ENCODE measurements around the gene HOXA3. TPM values are rescaled to one million over a fixed set of nuclear protein-coding genes. Genes with fewer than 3 reads are reported as not detected.

The HOXA3 gene
- total and polyA plus RNA-seq, 7 donors: 3.9 to 20.8 (median 10.3) TPM

DNA sequence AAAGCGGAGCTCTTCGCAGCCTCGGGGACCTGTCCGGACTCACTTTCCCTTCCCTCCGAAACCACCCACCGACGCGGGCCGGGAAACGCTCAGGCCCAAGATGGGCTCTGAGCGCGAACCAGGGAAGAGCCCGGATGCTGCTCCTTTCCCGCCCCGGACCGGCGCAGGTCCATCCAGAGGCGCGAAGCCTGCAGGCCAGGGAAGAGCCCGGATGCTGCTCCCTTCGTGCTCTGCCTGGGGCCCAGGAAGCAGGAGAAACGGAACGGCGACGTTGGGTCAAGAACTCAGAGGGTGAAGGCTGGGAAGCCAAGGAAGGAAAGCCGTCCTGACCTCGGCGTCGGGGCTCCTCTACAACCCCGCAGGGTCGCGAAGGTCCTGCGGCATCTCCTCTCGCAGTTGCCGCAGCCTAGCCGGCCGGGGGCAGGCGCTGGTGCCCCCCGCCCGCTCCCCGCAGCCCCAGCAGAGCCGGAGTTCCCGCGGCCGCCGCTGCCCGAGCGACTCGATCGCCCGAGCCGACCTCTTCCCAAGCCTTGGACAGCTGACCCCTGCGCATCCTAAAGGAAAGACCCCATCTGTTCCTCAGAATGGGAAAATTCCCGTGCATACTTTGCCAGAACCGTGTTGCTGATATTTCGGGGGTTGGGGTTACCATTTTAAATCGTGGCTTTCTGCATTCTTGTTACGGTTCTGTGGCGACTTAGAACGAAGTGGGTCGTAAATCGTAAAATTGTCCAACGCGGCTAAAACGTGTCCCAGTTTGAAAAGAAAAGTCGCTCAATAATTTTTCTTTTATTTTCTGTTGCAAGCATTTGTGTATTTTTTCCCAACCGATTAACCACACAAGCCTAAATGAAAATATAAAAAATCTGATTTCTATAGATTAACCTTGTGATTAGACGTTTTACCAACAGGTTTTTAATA lies 64.1 kb downstream of the HOXA3 start:
- no peak for DNase-seq
- peaks cover 6 to 31% (median 15%) of the 10 kb centered on the region in 3 donors for H3K27me3 ChIP-seq
- 36 to 82% methylated on average over 68 of the region's 68 CpGs for WGBS, 2 donors
- intact Hi-C loops (cut with DNase I): no loop called here
- TF ChIP-seq, protein P1, sequence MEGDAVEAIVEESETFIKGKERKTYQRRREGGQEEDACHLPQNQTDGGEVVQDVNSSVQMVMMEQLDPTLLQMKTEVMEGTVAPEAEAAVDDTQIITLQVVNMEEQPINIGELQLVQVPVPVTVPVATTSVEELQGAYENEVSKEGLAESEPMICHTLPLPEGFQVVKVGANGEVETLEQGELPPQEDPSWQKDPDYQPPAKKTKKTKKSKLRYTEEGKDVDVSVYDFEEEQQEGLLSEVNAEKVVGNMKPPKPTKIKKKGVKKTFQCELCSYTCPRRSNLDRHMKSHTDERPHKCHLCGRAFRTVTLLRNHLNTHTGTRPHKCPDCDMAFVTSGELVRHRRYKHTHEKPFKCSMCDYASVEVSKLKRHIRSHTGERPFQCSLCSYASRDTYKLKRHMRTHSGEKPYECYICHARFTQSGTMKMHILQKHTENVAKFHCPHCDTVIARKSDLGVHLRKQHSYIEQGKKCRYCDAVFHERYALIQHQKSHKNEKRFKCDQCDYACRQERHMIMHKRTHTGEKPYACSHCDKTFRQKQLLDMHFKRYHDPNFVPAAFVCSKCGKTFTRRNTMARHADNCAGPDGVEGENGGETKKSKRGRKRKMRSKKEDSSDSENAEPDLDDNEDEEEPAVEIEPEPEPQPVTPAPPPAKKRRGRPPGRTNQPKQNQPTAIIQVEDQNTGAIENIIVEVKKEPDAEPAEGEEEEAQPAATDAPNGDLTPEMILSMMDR (IDR thresholded peaks at IDR 0.05): no peak
- no peak for TF ChIP-seq POLR2AphosphoS5 (IDR thresholded peaks at IDR 0.05)
- no peak for TF ChIP-seq POLR2A (IDR thresholded peaks at IDR 0.05)
- no peak for TF ChIP-seq EP300 (IDR thresholded peaks at IDR 0.05)
- no peak overlapping the region for H3K27ac ChIP-seq
- H3K9me3 ChIP-seq: peaks cover 0 to 4% (median 0%) of the 10 kb centered on the region in 4 donors
- peaks cover 0 to 5% (median 0%) of the 10 kb centered on the region in 4 donors for H3K4me1 ChIP-seq
- H3K36me3 ChIP-seq: no peaks in the 10 kb centered on the region
- H3K4me3 ChIP-seq: peak overlapping the region in 1 of 4 donors; percentile 0

DNA sequence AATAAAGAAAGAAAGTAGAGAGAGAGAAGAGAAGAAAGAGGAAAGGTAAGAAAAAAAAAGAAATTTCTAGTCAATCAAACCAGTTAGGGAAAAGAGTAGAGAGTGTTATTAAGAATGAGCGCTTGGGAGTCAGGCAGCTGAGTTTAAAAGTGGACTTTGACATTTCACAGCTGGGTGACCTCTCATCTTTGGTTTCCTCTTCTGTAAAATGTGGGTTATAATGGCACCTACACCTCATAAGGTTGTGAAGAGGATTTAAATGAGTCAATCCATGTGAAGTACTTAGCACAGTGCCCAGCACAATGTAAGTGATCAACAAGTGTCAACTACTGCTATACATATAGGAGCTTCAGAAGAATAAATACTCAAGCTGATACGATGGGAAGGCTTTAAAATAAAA lies 68.7 kb downstream of the HOXA3 start:
- Histone ChIP-seq H3K36me3 (no peaks in the 10 kb centered on the region), H3K27ac (no peak overlapping the region), H3K4me3 (no peak overlapping the region), H3K4me1 (peaks cover 0 to 5% (median 0%) of the 10 kb centered on the region in 4 donors), H3K9me3 (no peaks in the 10 kb centered on the region), H3K27me3 (peaks cover 6 to 17% (median 10%) of the 10 kb centered on the region in 3 donors)
- no peak for DNase-seq
- 86 to 89% methylated on average over 2 of the region's 2 CpGs for WGBS, 2 donors
- intact Hi-C loops (cut with DNase I): no loop called here
- TF ChIP-seq POLR2A (IDR thresholded peaks at IDR 0.05): no peak
- TF ChIP-seq, protein P1 (IDR thresholded peaks at IDR 0.05): no peak
- no peak for TF ChIP-seq POLR2AphosphoS5 (IDR thresholded peaks at IDR 0.05)
- TF ChIP-seq EP300 (IDR thresholded peaks at IDR 0.05): no peak

DNA sequence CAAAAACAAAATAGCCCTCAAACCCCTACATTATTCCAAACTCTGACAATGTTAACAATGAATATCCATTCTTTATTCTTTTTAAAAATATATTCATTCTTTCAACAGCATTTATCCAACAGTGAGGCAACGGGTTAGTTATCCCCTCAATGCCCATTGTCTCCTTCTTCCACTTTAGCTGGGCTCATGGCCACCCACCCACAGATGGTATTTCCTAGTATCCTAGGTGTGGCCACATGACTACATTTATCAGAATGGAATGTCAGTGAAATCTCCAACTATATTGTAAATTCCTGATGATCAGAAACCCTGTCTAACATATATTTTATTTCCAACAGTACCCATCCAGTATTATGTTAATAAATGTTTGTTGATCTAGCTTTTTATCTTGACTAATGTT lies 70.2 kb downstream of the HOXA3 start:
- whole genome bisulfite sequencing, 2 donors: 93 to 95% methylated on average over 1 of the region's 1 CpG
- intact Hi-C loops (cut with DNase I): no loop called here

DNA sequence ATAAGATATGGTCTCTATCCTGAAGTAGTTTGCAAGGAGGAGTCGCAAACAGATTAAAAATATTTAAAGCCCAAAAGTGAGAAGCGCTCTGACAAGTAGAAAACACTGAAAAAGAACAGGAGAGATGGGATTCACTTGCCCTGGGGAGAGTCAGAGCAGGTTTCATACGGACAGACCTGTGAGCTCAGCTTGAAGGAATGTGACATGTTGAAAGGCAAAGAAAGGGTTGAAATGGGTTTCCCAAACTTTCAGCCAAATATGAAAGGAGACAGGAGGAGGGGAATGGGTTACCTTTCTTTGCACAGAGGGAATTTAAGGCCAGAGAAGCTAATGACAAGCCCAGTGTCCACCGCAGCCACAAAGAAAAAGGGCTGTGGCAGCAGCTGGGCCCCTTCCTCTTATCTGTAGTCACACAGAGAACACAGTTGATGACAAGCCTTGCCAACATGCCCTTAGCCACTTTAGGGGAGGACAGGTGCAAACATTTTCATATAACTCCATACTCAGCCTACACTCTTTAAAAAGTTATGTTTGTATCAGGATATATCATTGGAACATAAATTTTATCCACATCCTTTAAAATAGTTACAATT lies 71.4 kb downstream of the HOXA3 start:
- Histone ChIP-seq H3K4me1 (no peaks in the 10 kb centered on the region), H3K27ac (no peak overlapping the region), H3K4me3 (no peak overlapping the region), H3K36me3 (no peaks in the 10 kb centered on the region), H3K27me3 (no peaks in the 10 kb centered on the region), H3K9me3 (no peaks in the 10 kb centered on the region)
- 79 to 85% methylated on average over 4 of the region's 4 CpGs for WGBS, 2 donors
- intact Hi-C loops (cut with DNase I): no loop called here
- TF ChIP-seq POLR2A (IDR thresholded peaks at IDR 0.05) (no peak), EP300 (IDR thresholded peaks at IDR 0.05) (no peak), POLR2AphosphoS5 (IDR thresholded peaks at IDR 0.05) (no peak)
- TF ChIP-seq, protein P1 (IDR thresholded peaks at IDR 0.05): no peak
- no peak for DNase-seq

More for the DNA sequence above, 70.2 kb downstream of the HOXA3 start:
- TF ChIP-seq POLR2AphosphoS5 (IDR thresholded peaks at IDR 0.05) (no peak), EP300 (IDR thresholded peaks at IDR 0.05) (no peak), POLR2A (IDR thresholded peaks at IDR 0.05) (no peak)
- TF ChIP-seq, protein P1 (IDR thresholded peaks at IDR 0.05): no peak
- H3K27me3 ChIP-seq: peaks cover 0 to 3% (median 0%) of the 10 kb centered on the region in 3 donors
- H3K4me3 ChIP-seq: no peak overlapping the region
- H3K27ac ChIP-seq: no peak overlapping the region
- DNase-seq: no peak
- no peaks in the 10 kb centered on the region for H3K4me1 ChIP-seq
- H3K9me3 ChIP-seq: no peaks in the 10 kb centered on the region
- H3K36me3 ChIP-seq: no peaks in the 10 kb centered on the region
